Esophagus mucosa (tissue), 1 donor: ENCODE results near the gene ZNF544. TPM values are rescaled to one million over a fixed set of nuclear protein-coding genes. Genes with fewer than 3 reads are reported as not detected.
"Not testable (repeated sequence)": the region's sequence is repeated elsewhere in the genome, so short reads cannot be mapped to it uniquely, and the experiment has no call there.

Experiments used
- ATAC-seq: fragments of 200-7000 bp; cut with Tn5 transposase; one replicate; pipeline ENCODE4 v1.9.1; 2020
- total RNA-seq: library from RNA; stranded (reverse); gene quantifications from one replicate; pipeline ENCODE4 v1.2.4, GENCODE V29; 2023
- donor health status: DM: yes; HTN: yes; CAD: no.

Gene ZNF544
- total RNA-seq, 1 donor from 2014 or later, result 20.0 TPM

DNA sequence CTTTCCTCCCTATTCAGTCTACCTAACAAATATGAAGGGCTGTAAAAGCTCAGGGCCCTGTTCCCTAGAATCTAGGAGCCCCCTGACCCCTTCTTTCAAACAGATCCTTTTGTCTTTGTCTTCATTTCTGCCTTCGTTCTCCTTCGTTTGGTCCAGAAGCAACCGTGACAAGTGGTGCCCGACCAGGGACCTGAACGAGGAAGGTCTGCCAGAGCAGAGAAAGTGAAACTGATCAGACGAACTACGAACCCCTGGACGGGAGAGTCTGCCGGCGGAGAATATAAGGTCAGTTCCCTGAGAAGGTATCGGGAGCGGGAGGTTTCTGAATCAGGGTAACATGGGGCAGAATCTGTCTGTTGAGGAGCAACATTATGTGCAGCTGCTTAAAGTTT is 77.2 kb downstream of the ZNF544 start:
- ATAC-seq, result no peak

DNA sequence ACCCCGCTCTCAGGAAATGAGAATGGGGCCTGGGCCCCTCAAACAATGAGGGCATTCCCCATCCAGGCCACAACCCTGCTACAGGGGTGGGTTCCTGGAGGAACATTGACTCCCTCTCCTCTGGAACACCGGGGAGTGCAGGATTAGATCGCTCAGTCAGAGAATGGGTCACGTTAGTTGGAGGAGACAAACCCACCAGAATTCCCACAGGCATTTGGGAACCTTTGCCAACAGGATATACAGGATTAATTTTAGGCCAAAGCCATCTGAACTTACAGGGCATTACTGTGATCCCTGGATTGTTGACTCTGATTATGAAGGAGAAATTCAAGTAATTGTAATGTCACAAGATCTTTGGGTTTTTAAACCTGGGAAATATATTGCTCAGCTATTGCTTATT is 79.0 kb downstream of the ZNF544 start:
- ATAC-seq, result no peak

DNA sequence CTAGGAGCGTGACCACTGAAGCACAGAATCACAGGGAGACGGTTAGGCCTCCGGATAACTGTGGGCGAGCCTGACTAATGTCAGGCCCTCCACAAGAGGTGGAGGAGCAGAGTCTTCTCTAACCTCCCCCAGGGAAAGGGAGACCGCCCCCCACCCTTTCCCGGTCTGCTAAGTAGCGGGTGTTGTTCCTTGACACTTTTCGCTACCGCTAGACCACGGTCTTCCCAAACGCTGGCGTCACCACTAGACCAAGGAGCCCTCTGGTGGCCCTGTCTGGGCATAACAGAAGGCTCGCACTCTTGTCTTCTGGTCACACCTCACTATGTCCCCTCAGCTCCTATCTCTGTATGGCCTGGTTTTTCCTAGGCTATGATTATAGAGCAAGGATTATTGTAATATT is 82.0 kb downstream of the ZNF544 start:
- not testable (repeated sequence) for ATAC-seq

GRCh38 chr19:58311345-58311865 is 82.7 kb downstream of the ZNF544 start:
- ATAC-seq, result no peak

Other genes with a start within 250 kb of the ZNF544 start
- 5.4 TPM for gene ZNF606, start 226.1 kb upstream of the ZNF544 start, total RNA-seq
- gene ZSCAN1, start 194.9 kb upstream of the ZNF544 start, total RNA-seq, result not detected
- gene ZNF135, start 169.6 kb upstream of the ZNF544 start, total RNA-seq, result 0.68 TPM
- 9.4 TPM for gene ZSCAN18, start 130.7 kb upstream of the ZNF544 start, total RNA-seq
- 2.9 TPM for gene ZNF329, start 78.1 kb upstream of the ZNF544 start, total RNA-seq
- gene ZNF274, start 45.9 kb upstream of the ZNF544 start, total RNA-seq, result 19.5 TPM
- gene ZNF8, start 50.0 kb downstream of the ZNF544 start, total RNA-seq, result 2.9 TPM
- gene ERVK3-1, start 76.5 kb downstream of the ZNF544 start, total RNA-seq, result 18.6 TPM
- 2.5 TPM for gene ZSCAN22, start 98.1 kb downstream of the ZNF544 start, total RNA-seq
- 3.5 TPM for gene A1BG, start 124.6 kb downstream of the ZNF544 start, total RNA-seq
- 1.1 TPM for gene ZNF497, start 133.8 kb downstream of the ZNF544 start, total RNA-seq
- 2.7 TPM for gene ZNF837, start 152.1 kb downstream of the ZNF544 start, total RNA-seq
- 1,223 TPM for gene RPS5, start 158.4 kb downstream of the ZNF544 start, total RNA-seq
- 14.7 TPM for gene RNF225, start 166.7 kb downstream of the ZNF544 start, total RNA-seq
- gene ZNF584, start 179.7 kb downstream of the ZNF544 start, total RNA-seq, result 6.5 TPM
- gene ZNF132, start 211.2 kb downstream of the ZNF544 start, total RNA-seq, result 1.0 TPM
- 6.0 TPM for gene ZNF324B, start 222.7 kb downstream of the ZNF544 start, total RNA-seq
- gene ZNF324, start 238.2 kb downstream of the ZNF544 start, total RNA-seq, result 9.2 TPM
- 4.7 TPM for gene ZNF446, start 247.4 kb downstream of the ZNF544 start, total RNA-seq